Neural progenitor cell (in vitro differentiated cells): ENCODE results near the gene CNPY1.

Experiments
- EZH2 ChIP-seq: fragments of 200-600 bp; sonication (generic); IDR thresholded peaks from 2 replicates; pipeline ENCODE4 v1.6.1; 2017; ENCODE audit warnings: antibody characterized with exemption, mild to moderate bottlenecking, moderate library complexity
- EZH2phosphoT487 ChIP-seq: fragments of 200-600 bp; sonication (generic); IDR thresholded peaks from 2 replicates; pipeline ENCODE4 v1.6.1; 2017; ENCODE audit warnings: antibody characterized with exemption
- TF ChIP-seq, protein P1 (sequence below): fragments of 200-600 bp; sonication (generic); IDR thresholded peaks from 2 replicates; pipeline ENCODE4 v1.5.1; 2017; ENCODE audit warnings: antibody characterized with exemption, mild to moderate bottlenecking

DNA sequence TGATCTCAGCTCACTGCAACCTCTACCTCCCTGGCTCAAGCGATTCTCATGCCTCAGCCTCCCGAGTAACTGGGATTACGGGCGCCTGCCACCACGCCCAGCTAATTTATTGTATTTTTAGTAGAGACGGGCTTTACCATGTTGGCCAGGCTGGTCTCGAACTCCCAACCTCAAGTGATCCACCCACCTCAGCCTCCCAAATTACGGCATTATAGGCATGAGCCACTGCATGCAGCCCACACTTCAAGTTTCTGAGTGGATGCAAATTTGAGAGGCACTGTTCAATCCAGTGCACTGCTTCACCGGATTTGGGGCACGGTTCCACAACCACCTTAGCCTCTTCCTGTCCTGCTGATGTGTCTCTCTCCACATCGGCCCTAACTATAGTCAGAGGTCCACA lies 16.5 kb downstream of the CNPY1 start:
- TF ChIP-seq EZH2phosphoT487 (no peak), EZH2 (no peak)
- TF ChIP-seq, protein P1, sequence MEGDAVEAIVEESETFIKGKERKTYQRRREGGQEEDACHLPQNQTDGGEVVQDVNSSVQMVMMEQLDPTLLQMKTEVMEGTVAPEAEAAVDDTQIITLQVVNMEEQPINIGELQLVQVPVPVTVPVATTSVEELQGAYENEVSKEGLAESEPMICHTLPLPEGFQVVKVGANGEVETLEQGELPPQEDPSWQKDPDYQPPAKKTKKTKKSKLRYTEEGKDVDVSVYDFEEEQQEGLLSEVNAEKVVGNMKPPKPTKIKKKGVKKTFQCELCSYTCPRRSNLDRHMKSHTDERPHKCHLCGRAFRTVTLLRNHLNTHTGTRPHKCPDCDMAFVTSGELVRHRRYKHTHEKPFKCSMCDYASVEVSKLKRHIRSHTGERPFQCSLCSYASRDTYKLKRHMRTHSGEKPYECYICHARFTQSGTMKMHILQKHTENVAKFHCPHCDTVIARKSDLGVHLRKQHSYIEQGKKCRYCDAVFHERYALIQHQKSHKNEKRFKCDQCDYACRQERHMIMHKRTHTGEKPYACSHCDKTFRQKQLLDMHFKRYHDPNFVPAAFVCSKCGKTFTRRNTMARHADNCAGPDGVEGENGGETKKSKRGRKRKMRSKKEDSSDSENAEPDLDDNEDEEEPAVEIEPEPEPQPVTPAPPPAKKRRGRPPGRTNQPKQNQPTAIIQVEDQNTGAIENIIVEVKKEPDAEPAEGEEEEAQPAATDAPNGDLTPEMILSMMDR, result no peak
